BE2C (cell line): ENCODE measurements around the gene TTLL11.

Experiments
- DNase-seq: peaks from one replicate; pipeline ENCODE4 v3.0.0-alpha.2; 2020
- H3K27me3 ChIP-seq: fragments of 250-450 bp; sonication (Bioruptor Pico); 2 replicates; pipeline ENCODE4 v1.5.1; 2020; ENCODE audit warnings: mild to moderate bottlenecking
- H3K36me3 ChIP-seq: fragments of 250-450 bp; sonication (Bioruptor Pico); 2 replicates; pipeline ENCODE4 v1.5.1; 2020; ENCODE audit warnings: mild to moderate bottlenecking
- H3K4me1 ChIP-seq: fragments of 250-450 bp; sonication (Bioruptor Pico); 2 replicates; pipeline ENCODE4 v1.5.1; 2020
- H3K4me3 ChIP-seq: 2 replicates; pipeline ENCODE4 v1.5.1; 2011; ENCODE audit warnings: low read depth, low read length
- H3K9me3 ChIP-seq: fragments of 250-450 bp; sonication (Bioruptor Pico); 2 replicates; pipeline ENCODE4 v1.5.1; 2020
- CTCF ChIP-seq: IDR thresholded peaks from 2 replicates; pipeline ENCODE4 v1.5.1; 2012; ENCODE audit warnings: mild to moderate bottlenecking, low read depth, low read length

Gene TTLL11

DNA sequence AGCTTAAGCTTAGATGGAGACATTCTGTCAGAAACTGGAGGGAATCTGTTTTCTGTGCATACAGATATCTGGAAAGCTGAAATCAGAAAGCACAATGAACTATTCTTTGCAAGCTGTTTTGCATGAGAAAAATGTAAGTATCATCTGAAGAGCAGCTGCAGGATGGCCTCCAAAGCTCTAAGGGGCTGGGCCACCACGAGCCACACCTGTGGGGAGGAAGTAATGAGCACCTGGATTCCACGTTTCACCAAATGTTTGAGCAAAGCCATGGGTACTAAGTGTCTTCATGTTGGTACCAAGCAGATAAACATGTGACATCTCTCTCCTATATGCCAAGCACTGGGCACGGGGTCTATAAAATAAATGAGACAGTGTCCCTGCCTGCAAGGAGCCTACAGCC lies 199.3 kb downstream of the TTLL11 start:
- no peak for TF ChIP-seq CTCF
- H3K4me3 ChIP-seq = no peak overlapping the region
- no peaks in the 10 kb centered on the region for H3K36me3 ChIP-seq
- DNase-seq = no peak
- H3K9me3 ChIP-seq = no peaks in the 10 kb centered on the region
- H3K4me1 ChIP-seq = no peaks in the 10 kb centered on the region
- H3K27me3 ChIP-seq = no peaks in the 10 kb centered on the region

DNA sequence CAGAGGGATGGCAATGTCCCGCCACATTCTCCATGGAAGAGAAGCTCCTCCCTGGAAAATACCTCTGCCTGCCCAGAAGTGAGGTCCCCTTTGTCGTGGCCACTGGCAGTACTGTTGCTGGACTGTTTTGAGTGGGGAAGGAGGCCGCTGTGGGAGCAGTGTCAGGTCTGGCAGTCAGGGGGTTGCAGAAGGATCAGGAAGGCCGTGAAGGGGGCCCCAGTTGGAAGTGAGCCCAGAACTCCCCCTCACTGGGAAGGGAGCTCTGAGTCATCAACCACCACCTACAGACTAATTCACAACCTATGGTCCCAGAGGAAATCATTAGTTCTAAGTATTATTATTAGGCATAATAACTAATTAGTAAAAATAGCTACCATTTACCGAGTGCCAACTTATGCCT lies 200.4 kb downstream of the TTLL11 start:
- H3K27me3 ChIP-seq = no peaks in the 10 kb centered on the region
- DNase-seq = no peak
- peaks cover 4% of the 10 kb centered on the region; the same call in 1 of the 2 replicates for H3K4me1 ChIP-seq
- H3K9me3 ChIP-seq = no peaks in the 10 kb centered on the region
- no peaks in the 10 kb centered on the region for H3K36me3 ChIP-seq
- TF ChIP-seq CTCF = no peak
- H3K4me3 ChIP-seq = no peak overlapping the region

DNA sequence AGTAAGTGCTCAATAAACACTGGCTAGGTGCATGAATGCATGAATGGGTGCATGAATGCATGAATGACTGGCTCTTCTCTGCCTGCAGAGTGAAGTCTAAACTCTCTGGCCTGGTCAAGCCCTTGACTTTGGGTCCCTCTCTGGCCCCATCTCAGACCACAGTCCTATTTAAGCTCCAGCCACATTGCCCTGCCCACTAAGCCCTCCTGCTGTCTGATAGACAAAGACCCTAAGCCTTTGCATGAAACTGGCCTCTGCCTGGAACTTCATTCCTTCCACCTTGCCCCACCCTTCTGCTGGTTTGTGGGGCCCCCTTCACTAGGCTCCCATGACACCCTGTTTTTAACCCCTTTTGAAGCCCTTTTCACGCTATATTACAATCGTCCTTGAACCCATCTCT lies 202.4 kb downstream of the TTLL11 start:
- no peaks in the 10 kb centered on the region for H3K9me3 ChIP-seq
- peaks cover 9% of the 10 kb centered on the region for H3K4me1 ChIP-seq
- TF ChIP-seq CTCF = no peak
- no peak for DNase-seq
- H3K27me3 ChIP-seq = no peaks in the 10 kb centered on the region
- no peak overlapping the region for H3K4me3 ChIP-seq
- no peaks in the 10 kb centered on the region for H3K36me3 ChIP-seq

GRCh38 chr9:121889990-121890563 lies 203.0 kb downstream of the TTLL11 start:
- Histone ChIP-seq H3K27me3 (no peaks in the 10 kb centered on the region), H3K4me3 (no peak overlapping the region), H3K36me3 (no peaks in the 10 kb centered on the region), H3K9me3 (no peaks in the 10 kb centered on the region), H3K4me1 (peaks cover 9% of the 10 kb centered on the region)
- no peak for TF ChIP-seq CTCF
- DNase-seq = no peak

- H3K27me3 ChIP-seq = no peaks in the 10 kb centered on the region
- H3K4me1 ChIP-seq = peaks cover 12% of the 10 kb centered on the region
- no peak for DNase-seq
- H3K36me3 ChIP-seq = no peaks in the 10 kb centered on the region
- no peak for TF ChIP-seq CTCF
- no peak overlapping the region for H3K4me3 ChIP-seq
- H3K9me3 ChIP-seq = no peaks in the 10 kb centered on the region
Measured at GRCh38 chr9:121888438-121888775, 204.7 kb downstream of the TTLL11 start.

GRCh38 chr9:121887553-121888437 lies 205.3 kb downstream of the TTLL11 start:
- Histone ChIP-seq H3K4me3 (no peak overlapping the region), H3K36me3 (no peaks in the 10 kb centered on the region), H3K4me1 (peaks cover 12% of the 10 kb centered on the region), H3K27me3 (no peaks in the 10 kb centered on the region), H3K9me3 (no peaks in the 10 kb centered on the region)
- peak; percentile 27 for DNase-seq
- no peak for TF ChIP-seq CTCF
